OCI-LY7 (cell line): ENCODE results near the gene PARP3.

Source experiments
- EZH2phosphoT487 ChIP-seq: fragments of 200-600 bp; sonication (generic); IDR thresholded peaks from 2 replicates; pipeline ENCODE4 v1.6.1; 2018; ENCODE audit warnings: low read depth, borderline replicate concordance, mild to moderate bottlenecking, mixed run types, antibody characterized with exemption, low read length, moderate library complexity, mixed read lengths
- TF ChIP-seq, protein P1 (sequence below): fragments of 200-600 bp; sonication (generic); conservative IDR thresholded peaks from 2 replicates; pipeline ENCODE4 v1.5.1; 2014; ENCODE audit warnings: mild to moderate bottlenecking, antibody characterized with exemption, low read length, moderate library complexity, mixed read lengths

DNA sequence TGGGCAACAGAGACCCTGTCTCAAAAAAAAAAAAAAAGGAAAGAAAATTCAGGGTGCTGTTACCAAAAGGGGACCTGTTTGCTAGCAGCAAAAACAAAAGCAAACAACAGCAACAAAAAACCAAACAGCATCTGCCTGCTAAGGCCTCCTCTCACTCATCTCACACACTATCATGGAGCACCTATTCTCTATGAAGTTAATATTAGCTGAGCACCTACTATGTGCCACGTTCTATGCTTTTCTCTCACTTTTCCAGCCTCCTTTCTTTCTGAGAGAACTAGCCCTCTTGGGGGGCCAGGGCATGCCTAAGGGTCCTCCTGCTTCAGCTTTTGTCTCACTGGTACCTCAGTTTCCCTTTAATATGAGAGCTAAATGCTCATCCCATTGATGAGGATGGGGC lies 12.6 kb downstream of the PARP3 start:
- TF ChIP-seq, protein P1, sequence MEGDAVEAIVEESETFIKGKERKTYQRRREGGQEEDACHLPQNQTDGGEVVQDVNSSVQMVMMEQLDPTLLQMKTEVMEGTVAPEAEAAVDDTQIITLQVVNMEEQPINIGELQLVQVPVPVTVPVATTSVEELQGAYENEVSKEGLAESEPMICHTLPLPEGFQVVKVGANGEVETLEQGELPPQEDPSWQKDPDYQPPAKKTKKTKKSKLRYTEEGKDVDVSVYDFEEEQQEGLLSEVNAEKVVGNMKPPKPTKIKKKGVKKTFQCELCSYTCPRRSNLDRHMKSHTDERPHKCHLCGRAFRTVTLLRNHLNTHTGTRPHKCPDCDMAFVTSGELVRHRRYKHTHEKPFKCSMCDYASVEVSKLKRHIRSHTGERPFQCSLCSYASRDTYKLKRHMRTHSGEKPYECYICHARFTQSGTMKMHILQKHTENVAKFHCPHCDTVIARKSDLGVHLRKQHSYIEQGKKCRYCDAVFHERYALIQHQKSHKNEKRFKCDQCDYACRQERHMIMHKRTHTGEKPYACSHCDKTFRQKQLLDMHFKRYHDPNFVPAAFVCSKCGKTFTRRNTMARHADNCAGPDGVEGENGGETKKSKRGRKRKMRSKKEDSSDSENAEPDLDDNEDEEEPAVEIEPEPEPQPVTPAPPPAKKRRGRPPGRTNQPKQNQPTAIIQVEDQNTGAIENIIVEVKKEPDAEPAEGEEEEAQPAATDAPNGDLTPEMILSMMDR: no peak
- TF ChIP-seq EZH2phosphoT487: no peak
